ENCODE results near the gene WDR72. TPM values are rescaled to one million over a fixed set of nuclear protein-coding genes. Genes with fewer than 3 reads are reported as not detected.
A peak's percentile ranks its signal among the peaks of the same experiment; 100 is the strongest.

Gene WDR72
- total RNA-seq, 2 experiments from 2014 or later = not detected

- TF ChIP-seq, protein P1, sequence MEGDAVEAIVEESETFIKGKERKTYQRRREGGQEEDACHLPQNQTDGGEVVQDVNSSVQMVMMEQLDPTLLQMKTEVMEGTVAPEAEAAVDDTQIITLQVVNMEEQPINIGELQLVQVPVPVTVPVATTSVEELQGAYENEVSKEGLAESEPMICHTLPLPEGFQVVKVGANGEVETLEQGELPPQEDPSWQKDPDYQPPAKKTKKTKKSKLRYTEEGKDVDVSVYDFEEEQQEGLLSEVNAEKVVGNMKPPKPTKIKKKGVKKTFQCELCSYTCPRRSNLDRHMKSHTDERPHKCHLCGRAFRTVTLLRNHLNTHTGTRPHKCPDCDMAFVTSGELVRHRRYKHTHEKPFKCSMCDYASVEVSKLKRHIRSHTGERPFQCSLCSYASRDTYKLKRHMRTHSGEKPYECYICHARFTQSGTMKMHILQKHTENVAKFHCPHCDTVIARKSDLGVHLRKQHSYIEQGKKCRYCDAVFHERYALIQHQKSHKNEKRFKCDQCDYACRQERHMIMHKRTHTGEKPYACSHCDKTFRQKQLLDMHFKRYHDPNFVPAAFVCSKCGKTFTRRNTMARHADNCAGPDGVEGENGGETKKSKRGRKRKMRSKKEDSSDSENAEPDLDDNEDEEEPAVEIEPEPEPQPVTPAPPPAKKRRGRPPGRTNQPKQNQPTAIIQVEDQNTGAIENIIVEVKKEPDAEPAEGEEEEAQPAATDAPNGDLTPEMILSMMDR (conservative IDR thresholded peaks at IDR 0.05; ENCODE audit: low read length) = no peak
- TF ChIP-seq EZH2phosphoT487 (IDR thresholded peaks at IDR 0.05; ENCODE audit: borderline replicate concordance, low read depth, low read length) = no peak
- no peaks in the 10 kb centered on the region for H4K20me1 ChIP-seq (ENCODE audit: insufficient read depth, low read length)
- no peaks in the 10 kb centered on the region for H3K4me1 ChIP-seq (ENCODE audit: insufficient read depth, low read length, poor library complexity, severe bottlenecking)
- no peaks in the 10 kb centered on the region for H3K9me2 ChIP-seq (ENCODE audit: insufficient read depth, low read length)
- POLR2A ChIA-PET = no interaction called here
- H3K4me2 ChIP-seq (ENCODE audit: low read length) = no peak overlapping the region
- BruUV-seq (replicated peaks) = no TSS peak
- no peak for DNase-seq (ENCODE audit: low spot score)
- no peak overlapping the region for H2AFZ ChIP-seq (ENCODE audit: low read length)
- no peaks in the 10 kb centered on the region for H3K9me3 ChIP-seq (ENCODE audit: low read length)
- CTCF ChIA-PET (ENCODE audit: unreplicated experiment) = no interaction called here
- no peak overlapping the region for H3K27ac ChIP-seq (ENCODE audit: low read depth, low read length, poor library complexity, severe bottlenecking)
- intact Hi-C loops (cut with micrococcal nuclease; ENCODE audit: unreplicated experiment) = no loop called here
- no peak overlapping the region for H3K4me3 ChIP-seq (ENCODE audit: low read depth, low read length, poor library complexity, severe bottlenecking)
- H3K79me2 ChIP-seq (ENCODE audit: insufficient read depth, low read depth, low read length) = no peaks in the 10 kb centered on the region
- H3K36me3 ChIP-seq (ENCODE audit: insufficient read depth, low read length) = no peaks in the 10 kb centered on the region
Observed at GRCh38 chr15:53670701-53671100, 88.8 kb downstream of the WDR72 start.

- no TSS peak for BruUV-seq (replicated peaks)
- intact Hi-C loops (cut with micrococcal nuclease; ENCODE audit: unreplicated experiment) = no loop called here
- no peak for DNase-seq (ENCODE audit: low spot score)
- Histone ChIP-seq H3K4me3 (ENCODE audit: low read depth, low read length, poor library complexity, severe bottlenecking) (no peak overlapping the region), H3K4me2 (ENCODE audit: low read length) (no peak overlapping the region), H4K20me1 (ENCODE audit: insufficient read depth, low read length) (no peaks in the 10 kb centered on the region), H3K9me2 (ENCODE audit: insufficient read depth, low read length) (no peaks in the 10 kb centered on the region), H3K4me1 (ENCODE audit: insufficient read depth, low read length, poor library complexity, severe bottlenecking) (no peaks in the 10 kb centered on the region), H3K9me3 (ENCODE audit: low read length) (no peaks in the 10 kb centered on the region), H2AFZ (ENCODE audit: low read length) (no peak overlapping the region), H3K27ac (ENCODE audit: low read depth, low read length, poor library complexity, severe bottlenecking) (no peak overlapping the region), H3K36me3 (ENCODE audit: insufficient read depth, low read length) (no peaks in the 10 kb centered on the region), H3K79me2 (ENCODE audit: insufficient read depth, low read depth, low read length) (no peaks in the 10 kb centered on the region)
- POLR2A ChIA-PET = no interaction called here
- CTCF ChIA-PET (ENCODE audit: unreplicated experiment) = no interaction called here
- TF ChIP-seq EZH2phosphoT487 (IDR thresholded peaks at IDR 0.05; ENCODE audit: borderline replicate concordance, low read depth, low read length) = no peak
- TF ChIP-seq, protein P1 (conservative IDR thresholded peaks at IDR 0.05; ENCODE audit: low read length) = peak; percentile 24; the same call in 1 of the 2 replicates
Observed at GRCh38 chr15:53665930-53666329, 93.5 kb downstream of the WDR72 start.

DNA sequence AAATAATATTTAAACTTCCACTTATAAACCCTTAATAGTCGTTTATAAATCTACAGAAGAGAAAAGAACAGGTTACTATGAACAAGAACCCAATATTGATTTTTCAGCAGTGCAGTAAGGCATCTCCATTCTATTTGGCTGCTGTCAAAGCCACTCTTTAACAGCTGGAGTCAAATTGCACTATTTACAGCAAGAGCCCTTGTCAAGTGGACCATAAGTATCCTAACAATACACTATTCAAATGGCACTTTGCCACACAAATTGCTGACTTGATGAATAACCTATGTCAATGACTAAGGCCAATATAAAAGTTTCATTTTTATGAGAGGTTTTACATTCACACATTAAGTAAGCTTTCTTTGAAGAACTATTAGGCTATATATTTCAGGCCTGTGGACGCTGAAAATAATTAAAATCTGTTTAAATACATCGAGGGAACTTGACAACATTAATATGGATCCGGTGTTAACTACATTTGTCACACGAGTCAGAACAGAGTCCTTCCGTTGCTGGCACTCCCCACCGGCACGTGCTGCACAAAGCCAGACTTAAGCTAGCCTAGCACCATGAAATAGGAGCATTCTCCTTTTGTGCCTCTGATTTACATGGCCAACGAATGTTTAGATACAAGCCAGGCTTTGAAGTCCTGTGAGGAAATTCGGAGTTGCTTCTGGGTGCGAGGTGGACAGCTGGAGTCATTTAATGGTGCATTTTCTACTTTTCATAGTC lies 100.5 kb downstream of the WDR72 start:
- no peaks in the 10 kb centered on the region for H3K9me2 ChIP-seq (ENCODE audit: insufficient read depth, low read length)
- no peaks in the 10 kb centered on the region for H3K9me3 ChIP-seq (ENCODE audit: low read length)
- no peak overlapping the region for H3K4me3 ChIP-seq (ENCODE audit: low read depth, low read length, poor library complexity, severe bottlenecking)
- no peaks in the 10 kb centered on the region for H4K20me1 ChIP-seq (ENCODE audit: insufficient read depth, low read length)
- no peak overlapping the region for H3K27ac ChIP-seq (ENCODE audit: low read depth, low read length, poor library complexity, severe bottlenecking)
- no peaks in the 10 kb centered on the region for H3K79me2 ChIP-seq (ENCODE audit: insufficient read depth, low read depth, low read length)
- BruUV-seq (replicated peaks) = no TSS peak
- H2AFZ ChIP-seq (ENCODE audit: low read length) = no peak overlapping the region
- POLR2A ChIA-PET = no interaction called here
- no peak overlapping the region for H3K4me2 ChIP-seq (ENCODE audit: low read length)
- no peaks in the 10 kb centered on the region for H3K4me1 ChIP-seq (ENCODE audit: insufficient read depth, low read length, poor library complexity, severe bottlenecking)
- intact Hi-C loops (cut with micrococcal nuclease; ENCODE audit: unreplicated experiment) = no loop called here
- no peak for DNase-seq (ENCODE audit: low spot score)
- CTCF ChIA-PET (ENCODE audit: unreplicated experiment) = no interaction called here
- H3K36me3 ChIP-seq (ENCODE audit: insufficient read depth, low read length) = no peaks in the 10 kb centered on the region
- TF ChIP-seq, protein P1 (conservative IDR thresholded peaks at IDR 0.05; ENCODE audit: low read length) = no peak
- no peak for TF ChIP-seq EZH2phosphoT487 (IDR thresholded peaks at IDR 0.05; ENCODE audit: borderline replicate concordance, low read depth, low read length)
